Measurements from ENCODE around the gene STIM1. TPM values are rescaled to one million over a fixed set of nuclear protein-coding genes. Genes with fewer than 3 reads are reported as not detected.

The STIM1 gene
- total and polyA plus RNA-seq, 7 donors = 52.1 to 147 (median 109) TPM

GRCh38 chr11:3964935-3965604, 109.6 kb downstream of the STIM1 start:
- H3K9me3 ChIP-seq = no peaks in the 10 kb centered on the region
- no peak for DNase-seq
- intact Hi-C loops (cut with DNase I) = no loop called here
- H3K4me3 ChIP-seq = no peak overlapping the region
- H3K27ac ChIP-seq = peak overlapping the region; percentile 25
- ATAC-seq = no peak
- H3K36me3 ChIP-seq (ENCODE audit: insufficient read depth in 1 of 2, low read depth in 1 of 2) = peaks cover 0 to 15% of the 10 kb centered on the region in 2 donors
- TF ChIP-seq, protein P1, sequence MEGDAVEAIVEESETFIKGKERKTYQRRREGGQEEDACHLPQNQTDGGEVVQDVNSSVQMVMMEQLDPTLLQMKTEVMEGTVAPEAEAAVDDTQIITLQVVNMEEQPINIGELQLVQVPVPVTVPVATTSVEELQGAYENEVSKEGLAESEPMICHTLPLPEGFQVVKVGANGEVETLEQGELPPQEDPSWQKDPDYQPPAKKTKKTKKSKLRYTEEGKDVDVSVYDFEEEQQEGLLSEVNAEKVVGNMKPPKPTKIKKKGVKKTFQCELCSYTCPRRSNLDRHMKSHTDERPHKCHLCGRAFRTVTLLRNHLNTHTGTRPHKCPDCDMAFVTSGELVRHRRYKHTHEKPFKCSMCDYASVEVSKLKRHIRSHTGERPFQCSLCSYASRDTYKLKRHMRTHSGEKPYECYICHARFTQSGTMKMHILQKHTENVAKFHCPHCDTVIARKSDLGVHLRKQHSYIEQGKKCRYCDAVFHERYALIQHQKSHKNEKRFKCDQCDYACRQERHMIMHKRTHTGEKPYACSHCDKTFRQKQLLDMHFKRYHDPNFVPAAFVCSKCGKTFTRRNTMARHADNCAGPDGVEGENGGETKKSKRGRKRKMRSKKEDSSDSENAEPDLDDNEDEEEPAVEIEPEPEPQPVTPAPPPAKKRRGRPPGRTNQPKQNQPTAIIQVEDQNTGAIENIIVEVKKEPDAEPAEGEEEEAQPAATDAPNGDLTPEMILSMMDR (IDR thresholded peaks at IDR 0.05) = no peak
- H3K27me3 ChIP-seq (ENCODE audit: insufficient read depth in 3 of 3, low read length in 2 of 3) = no peaks in the 10 kb centered on the region
- peaks cover 39% of the 10 kb centered on the region for H3K4me1 ChIP-seq
- WGBS, 3 donors = 95 to 100% (median 100%) methylated on average over 1 of the region's 1 CpG

DNA sequence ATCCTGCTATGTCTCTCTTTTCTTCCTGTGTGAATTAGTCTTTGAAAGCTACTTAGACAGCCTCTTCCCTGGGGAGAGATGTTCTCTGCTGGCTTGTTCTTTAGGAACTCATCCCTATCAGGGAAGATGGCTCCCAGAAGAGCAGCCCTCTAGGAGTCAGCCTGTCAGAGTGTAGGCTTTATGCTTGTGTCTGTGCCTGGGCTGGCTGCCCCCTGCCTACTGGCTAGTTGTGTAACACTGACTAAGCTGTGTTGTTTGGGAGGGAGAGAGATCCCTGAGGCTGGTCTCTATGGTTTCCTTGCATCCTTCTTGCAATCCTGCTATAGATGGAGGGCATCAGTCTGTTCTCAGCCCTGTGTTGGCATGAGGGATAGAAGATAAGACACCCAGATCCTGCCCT, 112.2 kb downstream of the STIM1 start:
- H3K27ac ChIP-seq = no peak overlapping the region
- no peak overlapping the region for H3K4me3 ChIP-seq
- H3K4me1 ChIP-seq = peaks cover 30% of the 10 kb centered on the region

DNA sequence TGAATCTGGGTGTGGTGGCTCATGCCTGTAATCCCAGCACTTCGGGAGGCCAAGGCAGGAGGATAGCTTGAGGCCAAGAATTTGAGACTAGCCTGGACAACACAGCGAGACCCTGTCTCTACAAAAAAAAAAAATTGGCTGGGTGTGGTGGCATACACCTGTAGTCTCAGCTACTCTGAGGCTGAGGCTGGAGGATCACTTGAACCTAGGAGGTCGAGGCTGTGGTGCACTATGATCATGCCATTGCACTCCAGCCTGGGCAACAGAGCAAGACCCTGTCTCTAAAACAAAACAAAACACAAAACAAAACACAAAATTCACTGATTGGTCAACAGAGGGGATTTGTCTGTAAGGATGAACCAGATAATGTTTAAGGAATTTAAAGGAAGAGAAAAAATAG, 113.7 kb downstream of the STIM1 start:
- DNase-seq = no peak
- WGBS, 3 donors = 90 to 97% (median 90%) methylated on average over 3 of the region's 3 CpGs
- H3K27ac ChIP-seq = no peak overlapping the region
- H3K9me3 ChIP-seq = no peaks in the 10 kb centered on the region
- H3K36me3 ChIP-seq (ENCODE audit: insufficient read depth in 1 of 2, low read depth in 1 of 2) = peaks cover 0 to 15% of the 10 kb centered on the region in 2 donors
- ATAC-seq = no peak
- no peaks in the 10 kb centered on the region for H3K27me3 ChIP-seq (ENCODE audit: insufficient read depth in 3 of 3, low read length in 2 of 3)
- peaks cover 16% of the 10 kb centered on the region for H3K4me1 ChIP-seq
- intact Hi-C loops (cut with DNase I) = no loop called here
- TF ChIP-seq, protein P1 (IDR thresholded peaks at IDR 0.05) = no peak
- H3K4me3 ChIP-seq = no peak overlapping the region

More for the DNA sequence above, 112.2 kb downstream of the STIM1 start:
- TF ChIP-seq, protein P1 (IDR thresholded peaks at IDR 0.05) = no peak
- intact Hi-C loops (cut with DNase I) = no loop called here
- no peaks in the 10 kb centered on the region for H3K9me3 ChIP-seq
- no peak for DNase-seq
- ATAC-seq = peak in 2 of 4 donors; percentile 39 to 52
- H3K27me3 ChIP-seq (ENCODE audit: insufficient read depth in 3 of 3, low read length in 2 of 3) = no peaks in the 10 kb centered on the region
- H3K36me3 ChIP-seq (ENCODE audit: insufficient read depth in 1 of 2, low read depth in 1 of 2) = peaks cover 0 to 15% of the 10 kb centered on the region in 2 donors

GRCh38 chr11:3969613-3970012, 114.1 kb downstream of the STIM1 start:
- no peak for ATAC-seq
- Histone ChIP-seq H3K36me3 (ENCODE audit: insufficient read depth in 1 of 2, low read depth in 1 of 2) (peaks cover 0 to 15% of the 10 kb centered on the region in 2 donors), H3K9me3 (no peaks in the 10 kb centered on the region), H3K4me1 (peaks cover 13% of the 10 kb centered on the region), H3K27ac (no peak overlapping the region), H3K27me3 (ENCODE audit: insufficient read depth in 3 of 3, low read length in 2 of 3) (no peaks in the 10 kb centered on the region), H3K4me3 (no peak overlapping the region)
- no peak for DNase-seq
- WGBS, 3 donors = 78 to 90% (median 86%) methylated on average over 1 of the region's 1 CpG
- TF ChIP-seq, protein P1 (IDR thresholded peaks at IDR 0.05) = no peak
- intact Hi-C loops (cut with DNase I) = no loop called here

- 82 to 100% (median 96%) methylated on average over 2 of the region's 2 CpGs for WGBS, 3 donors
- no peak for ATAC-seq
These were observed 114.6 kb downstream of the STIM1 start for GRCh38 chr11:3970108-3970507.

More at GRCh38 chr11:3970108-3970507, 114.6 kb downstream of the STIM1 start:
- no peak overlapping the region for H3K27ac ChIP-seq
- H3K27me3 ChIP-seq (ENCODE audit: insufficient read depth in 3 of 3, low read length in 2 of 3) = no peaks in the 10 kb centered on the region
- peaks cover 13% of the 10 kb centered on the region for H3K4me1 ChIP-seq
- no peak for DNase-seq
- peaks cover 0 to 15% of the 10 kb centered on the region in 2 donors for H3K36me3 ChIP-seq (ENCODE audit: insufficient read depth in 1 of 2, low read depth in 1 of 2)
- H3K4me3 ChIP-seq = no peak overlapping the region
- no peaks in the 10 kb centered on the region for H3K9me3 ChIP-seq
- TF ChIP-seq, protein P1 (IDR thresholded peaks at IDR 0.05) = no peak
- intact Hi-C loops (cut with DNase I) = no loop called here

Data from psoas muscle (tissue), 8 donors.